Esophagus squamous epithelium (tissue), 5 donors: ENCODE results near the gene AIP. TPM values are rescaled to one million over a fixed set of nuclear protein-coding genes. Genes with fewer than 3 reads are reported as not detected.

Experiments used
- DNase-seq: peaks from one replicate; lab custom pipeline; 2025; lab: John Stamatoyannopoulos, UW
- H3K27ac ChIP-seq, 4 donors: fragments of 200-600 bp; sonication (generic); one replicate each; pipeline ENCODE4 v1.5.1; 2016 to 2019; ENCODE audit warnings: mild to moderate bottlenecking in 1 of 4
- H3K27me3 ChIP-seq, 4 donors: fragments of 200-600 bp; sonication (generic); 1 replicate in 3 of 4; 2 replicates in 1 of 4; pipeline versions ENCODE4 v1.5.1 to v1.6.0; 2017 to 2021; ENCODE audit warnings: antibody characterized with exemption in 1 of 4
- H3K36me3 ChIP-seq, 3 donors: fragments of 200-600 bp; sonication (generic); one replicate each; pipeline ENCODE4 v1.5.1; 2016 to 2019
- H3K4me1 ChIP-seq, 3 donors: fragments of 200-600 bp; sonication (generic); one replicate each; pipeline ENCODE4 v1.5.1; 2017 to 2019
- H3K4me3 ChIP-seq, 4 donors: fragments of 200-600 bp; sonication (generic); 1 replicate in 3 of 4; 2 replicates in 1 of 4; pipeline ENCODE4 v1.5.1; 2016 to 2019; ENCODE audit warnings: mild to moderate bottlenecking in 2 of 4, moderate library complexity in 1 of 4
- H3K9me3 ChIP-seq, 3 donors: fragments of 200-600 bp; sonication (generic); one replicate each; pipeline ENCODE4 v1.5.1; 2016 to 2019
- CTCF ChIP-seq, 6 experiments: fragments of 450-650 bp in 4 of 6; fragments of 200-600 bp in 2 of 6; sonication (generic) in 2 of 6; IDR thresholded peaks; one replicate each; pipeline ENCODE4 v1.5.1; 2016 to 2019; ENCODE audit warnings: antibody characterized with exemption in 6 of 6, mild to moderate bottlenecking in 4 of 6, moderate library complexity in 4 of 6
- POLR2A ChIP-seq, 4 donors: fragments of 450-650 bp; IDR thresholded peaks; one replicate each; pipeline ENCODE4 v1.6.1; 2017; ENCODE audit warnings: antibody characterized with exemption in 4 of 4, mild to moderate bottlenecking in 4 of 4, moderate library complexity in 3 of 4
- WGBS, 2 donors: methylation state at CpG; one replicate each; pipeline ENCODE4 v1.1.5; 2018; 5-methylcytosine and 5-hydroxymethylcytosine counted together
- intact Hi-C: fragments of 100-400 bp; cut with DNase I; formaldehyde crosslinking; loops from one replicate; pipeline ENCODE4 v1.15.0; 2022
- total RNA-seq, 4 donors: library from RNA; depleted of rRNA; stranded (reverse); fragments of >200 nt; gene quantifications; one replicate each; pipeline ENCODE4 v1.1.0, GENCODE V29; 2016
- donor health status: DM: yes; HTN: yes; CAD: no.

AIP gene
- total RNA-seq, 4 donors from 2014 or later: 16.8 to 63.3 (median 28.3) TPM

GRCh38 chr11:67466367-67466766, 16.5 kb upstream of the AIP start:
- H3K27ac ChIP-seq: peak overlapping the region in 3 of 4 donors; percentile 96 to 97 (median 96)

GRCh38 chr11:67466962-67467771, 15.7 kb upstream of the AIP start:
- Histone ChIP-seq H3K4me1 (peaks cover 37 to 62% (median 38%) of the 10 kb centered on the region in 3 donors), H3K27ac (peak overlapping the region; percentile 94 to 97 (median 96)), H3K4me3 (peak overlapping the region; percentile 84 to 94 (median 86)), H3K27me3 (no peaks in the 10 kb centered on the region), H3K9me3 (no peaks in the 10 kb centered on the region), H3K36me3 (peaks cover 0 to 21% (median 0%) of the 10 kb centered on the region in 3 donors)
- intact Hi-C loops: no loop called here
- 55 to 71% methylated on average over 7 to 9 of the region's 11 CpGs for WGBS, 2 donors
- DNase-seq: no peak
- no peak for TF ChIP-seq POLR2A (IDR thresholded peaks at IDR 0.05)
- TF ChIP-seq CTCF (IDR thresholded peaks at IDR 0.05): no peak

More at GRCh38 chr11:67466367-67466766, 16.5 kb upstream of the AIP start:
- intact Hi-C loops: no loop called here
- no peaks in the 10 kb centered on the region for H3K9me3 ChIP-seq
- TF ChIP-seq CTCF (IDR thresholded peaks at IDR 0.05) (no peak), POLR2A (IDR thresholded peaks at IDR 0.05) (no peak)
- H3K27me3 ChIP-seq: no peaks in the 10 kb centered on the region
- peaks cover 37 to 62% (median 38%) of the 10 kb centered on the region in 3 donors for H3K4me1 ChIP-seq
- no peak overlapping the region for H3K4me3 ChIP-seq
- WGBS, 2 donors: 60 to 93% methylated on average over 1 to 4 of the region's 5 CpGs
- H3K36me3 ChIP-seq: peaks cover 0 to 21% (median 0%) of the 10 kb centered on the region in 3 donors
- no peak for DNase-seq

DNA sequence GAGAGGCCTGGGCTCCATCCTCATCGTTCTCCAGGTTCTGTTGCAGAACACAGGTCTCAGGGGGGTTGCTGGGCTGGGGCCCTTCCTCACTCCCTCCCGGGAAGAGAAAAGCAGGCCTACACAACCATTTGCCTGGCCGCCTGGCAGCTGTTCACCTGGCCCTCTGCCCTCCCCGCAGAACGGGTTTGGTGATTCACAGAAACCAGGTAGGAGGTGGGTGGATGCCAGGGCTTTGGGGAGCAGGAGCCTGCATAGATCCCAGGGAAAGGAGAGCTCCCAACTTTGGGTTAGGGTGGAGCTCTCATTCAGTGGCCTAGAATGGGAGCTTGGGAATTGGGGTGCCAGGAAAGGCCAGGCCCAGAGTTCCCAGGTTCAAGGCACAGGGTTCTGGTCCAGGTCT, 14.8 kb upstream of the AIP start:
- Histone ChIP-seq H3K27me3 (no peaks in the 10 kb centered on the region), H3K36me3 (peaks cover 0 to 21% (median 0%) of the 10 kb centered on the region in 3 donors), H3K4me3 (peak overlapping the region; percentile 84 to 94 (median 86)), H3K9me3 (no peaks in the 10 kb centered on the region), H3K27ac (peak overlapping the region; percentile 94 to 97 (median 96)), H3K4me1 (peaks cover 37 to 62% (median 38%) of the 10 kb centered on the region in 3 donors)
- 26% methylated on average over 3 of the region's 5 CpGs; no CpG with 5 or more reads in 1 of the 2 donors for WGBS, 2 donors
- intact Hi-C loops: no loop called here
- TF ChIP-seq POLR2A (IDR thresholded peaks at IDR 0.05): peak in 3 of 4 donors; percentile 6 to 66 (median 23)
- no peak for TF ChIP-seq CTCF (IDR thresholded peaks at IDR 0.05)
- no peak for DNase-seq

DNA sequence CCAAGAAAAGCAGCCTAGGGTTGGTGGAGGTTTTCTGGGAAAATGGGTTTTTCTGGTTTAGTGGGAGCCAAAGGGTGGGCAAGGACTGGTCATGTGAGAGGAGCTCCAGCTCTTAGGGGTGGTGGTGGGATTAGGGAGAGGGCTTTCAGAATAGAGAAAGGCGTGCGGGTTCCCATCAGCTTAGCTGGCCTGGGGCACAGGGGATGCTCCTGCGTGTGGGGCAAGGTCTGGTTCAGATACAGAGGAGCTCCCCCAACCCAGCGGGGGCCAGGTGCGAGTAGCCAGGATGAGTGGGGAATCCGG, 14.4 kb upstream of the AIP start:
- intact Hi-C loops: no loop called here
- peaks cover 37 to 62% (median 38%) of the 10 kb centered on the region in 3 donors for H3K4me1 ChIP-seq
- 0% methylated on average over 5 of the region's 6 CpGs for WGBS, 2 donors

More for the DNA sequence above, 14.4 kb upstream of the AIP start:
- no peaks in the 10 kb centered on the region for H3K9me3 ChIP-seq
- no peak for TF ChIP-seq CTCF (IDR thresholded peaks at IDR 0.05)
- no peak for TF ChIP-seq POLR2A (IDR thresholded peaks at IDR 0.05)
- peak overlapping the region; percentile 94 to 97 (median 96) for H3K27ac ChIP-seq
- H3K4me3 ChIP-seq: peak overlapping the region; percentile 84 to 94 (median 86)
- DNase-seq: no peak
- H3K36me3 ChIP-seq: peaks cover 0 to 21% (median 0%) of the 10 kb centered on the region in 3 donors
- H3K27me3 ChIP-seq: no peaks in the 10 kb centered on the region
